HG02759 (cell line): ENCODE results near the gene PLGRKT.
"Not testable (repeated sequence)": the region's sequence is repeated elsewhere in the genome, so short reads cannot be mapped to it uniquely, and the experiment has no call there.

Source experiments
- ATAC-seq: cut with Tn5 transposase; IDR thresholded peaks from one replicate; pipeline ENCODE4 v1.9.1; 2021; ENCODE audit warnings: mild to moderate bottlenecking, moderate library complexity; ENCODE audit not compliant: unreplicated experiment

Gene PLGRKT

GRCh38 chr9:5321601-5322000, 116.1 kb downstream of the PLGRKT start:
- not testable (repeated sequence) for ATAC-seq

DNA sequence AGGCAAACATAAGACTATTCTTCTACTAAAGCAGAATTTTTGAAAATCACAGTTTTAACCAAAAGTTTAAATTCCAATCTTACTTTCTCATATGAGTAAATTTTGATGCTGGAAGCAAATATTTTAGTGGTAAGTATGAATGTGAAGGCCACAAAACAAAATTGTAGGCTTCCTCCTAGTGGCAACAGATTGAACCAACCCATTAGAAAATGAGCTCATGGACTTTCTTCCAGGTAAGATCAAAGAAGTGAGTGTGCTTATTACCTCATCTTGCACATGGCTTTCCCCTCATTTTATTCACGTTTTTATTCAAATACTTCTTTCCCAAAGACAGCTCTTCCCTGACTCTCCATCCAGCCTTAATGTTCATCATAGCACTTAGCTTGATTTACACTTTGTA, 116.7 kb downstream of the PLGRKT start:
- no peak for ATAC-seq

DNA sequence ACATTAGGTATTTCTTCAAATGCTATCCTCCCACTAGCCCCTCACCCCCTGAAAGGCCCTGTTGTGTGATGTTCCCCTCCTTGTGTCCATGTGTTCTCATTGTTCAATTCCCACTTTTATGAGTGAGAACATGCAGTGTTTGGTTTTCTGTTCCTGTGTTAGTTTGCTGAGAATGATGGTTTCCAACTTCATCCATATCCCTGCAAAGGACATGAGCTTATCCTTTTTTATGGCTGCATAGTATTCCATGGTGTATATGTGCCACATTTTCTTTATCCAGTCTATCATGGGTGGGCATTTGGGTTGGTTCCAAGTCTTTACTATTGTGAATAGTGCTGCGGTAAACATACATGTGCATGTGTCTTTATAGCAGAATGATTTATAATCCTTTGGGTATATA, 121.3 kb downstream of the PLGRKT start:
- not testable (repeated sequence) for ATAC-seq

DNA sequence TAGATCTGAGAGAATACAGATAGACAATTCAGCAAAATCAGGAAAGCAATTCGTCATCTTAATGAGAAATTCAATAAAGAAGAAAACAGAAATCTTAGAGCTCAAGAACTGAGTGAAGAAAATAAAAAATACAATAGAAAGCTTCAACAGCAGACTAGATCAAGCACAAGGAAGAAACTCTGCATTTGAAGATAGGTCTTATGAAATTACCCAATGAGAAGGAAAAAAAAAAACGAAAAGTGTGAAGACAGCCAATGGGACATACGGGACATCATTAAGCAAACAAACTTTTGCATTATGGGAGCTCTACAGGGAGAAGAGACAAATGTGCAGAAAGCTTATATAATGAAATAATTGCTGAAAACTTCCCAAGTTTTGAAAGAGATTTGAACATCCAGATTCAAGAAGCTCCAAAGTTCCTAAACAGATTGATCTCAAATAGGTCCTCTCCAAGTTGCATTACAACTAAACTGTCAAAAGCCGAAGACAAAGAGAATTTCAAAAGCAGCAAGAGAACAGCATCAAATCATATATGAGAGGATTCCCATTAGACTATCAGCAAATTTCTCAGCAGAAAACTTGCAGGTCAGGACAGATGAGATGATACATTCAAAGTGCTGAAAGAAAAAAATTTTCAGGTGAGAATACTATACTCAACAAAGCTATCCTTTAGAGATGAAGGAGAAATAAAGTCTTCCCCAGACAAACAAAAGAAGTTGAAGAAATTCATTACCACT, 122.4 kb downstream of the PLGRKT start:
- ATAC-seq = no peak

GRCh38 chr9:5310851-5311250, 126.9 kb downstream of the PLGRKT start:
- ATAC-seq = no peak
